ENCODE data around the gene MT1F.

The MT1F gene

GRCh38 chr16:56625943-56626654, 31.7 kb upstream of the MT1F start:
- DNase-seq (ENCODE audit: low spot score), result no peak

GRCh38 chr16:56626685-56627084, 31.1 kb upstream of the MT1F start:
- no peak for DNase-seq (ENCODE audit: low spot score)

- no peak for DNase-seq (ENCODE audit: low spot score)
Observed at GRCh38 chr16:56628486-56629350, 29.0 kb upstream of the MT1F start.

- DNase-seq (ENCODE audit: low spot score), result no peak
Observed at GRCh38 chr16:56629531-56629930, 28.2 kb upstream of the MT1F start.

- no peak for DNase-seq (ENCODE audit: low spot score)
Observed at GRCh38 chr16:56630134-56630533, 27.6 kb upstream of the MT1F start.

- DNase-seq (ENCODE audit: low spot score), result no peak
Observed at GRCh38 chr16:56631197-56631596, 26.6 kb upstream of the MT1F start.

- no peak for DNase-seq (ENCODE audit: low spot score)
Observed at GRCh38 chr16:56631832-56632155, 26.0 kb upstream of the MT1F start.

DNA sequence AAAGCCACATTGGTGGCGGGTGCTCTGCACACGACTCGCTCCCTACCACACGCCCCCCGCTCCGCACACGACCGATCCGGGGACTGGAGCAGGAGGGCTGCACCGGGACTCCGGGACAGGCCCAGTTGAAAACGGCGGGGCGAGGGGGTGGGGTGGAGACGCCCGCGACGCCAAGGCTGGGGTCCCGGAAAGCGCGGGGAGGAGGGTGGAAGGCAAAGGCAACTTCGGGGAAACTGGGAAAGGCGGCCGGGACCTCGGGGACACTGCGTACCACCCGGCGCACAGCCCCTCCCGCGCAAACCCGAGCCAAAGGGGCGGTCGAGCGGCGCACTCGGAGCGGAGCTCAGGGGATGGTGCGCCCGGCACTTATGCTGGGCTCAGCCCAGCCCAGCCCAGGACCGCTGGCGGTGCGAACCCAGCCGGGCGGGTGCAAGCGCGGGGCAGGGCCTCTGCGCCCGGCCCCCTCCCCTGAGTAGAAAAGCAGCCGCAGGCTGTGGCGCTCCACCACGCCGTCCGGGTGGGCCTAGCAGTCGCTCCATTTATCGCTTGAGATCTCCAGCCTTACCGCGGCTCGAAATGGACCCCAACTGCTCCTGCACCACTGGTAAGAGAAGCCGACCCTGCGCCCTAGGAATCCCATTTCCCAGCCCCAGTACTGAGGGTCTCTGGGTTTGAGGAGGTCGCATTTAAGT, 25.5 kb upstream of the MT1F start, which contains the start of gene MT1M:
Gene MT1M (plus strand): TSS at position 504 of the 692 bp plus-strand sequence. CDS start 73 bp downstream, at position 577.
- no peak for DNase-seq (ENCODE audit: low spot score)

DNA sequence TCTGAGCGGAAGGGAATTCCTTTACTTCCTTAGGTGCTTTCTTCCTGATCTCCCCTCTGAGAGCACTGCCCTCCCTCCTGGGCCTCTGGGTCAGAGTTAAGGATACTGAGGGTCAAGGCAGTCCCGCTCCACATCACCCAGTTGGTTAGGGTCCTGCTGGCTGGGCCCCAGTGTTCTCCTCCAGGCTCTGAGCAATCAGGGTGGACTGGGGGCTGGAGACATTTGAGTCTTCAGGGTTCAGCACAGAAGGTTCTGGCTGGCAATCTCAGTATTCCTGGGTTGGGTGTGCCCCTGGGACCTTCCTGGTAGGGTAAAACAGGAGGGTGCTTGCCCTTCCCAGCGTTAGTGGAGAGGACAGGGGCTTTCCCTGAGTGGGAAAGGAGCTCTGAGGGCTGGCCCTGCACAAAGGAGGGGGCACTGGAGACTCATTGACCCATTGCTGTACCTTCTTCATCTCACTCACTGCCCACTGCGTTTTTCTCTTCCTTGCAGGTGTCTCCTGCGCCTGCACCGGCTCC, 24.9 kb upstream of the MT1F start:
- DNase-seq (ENCODE audit: low spot score), result no peak

DNA sequence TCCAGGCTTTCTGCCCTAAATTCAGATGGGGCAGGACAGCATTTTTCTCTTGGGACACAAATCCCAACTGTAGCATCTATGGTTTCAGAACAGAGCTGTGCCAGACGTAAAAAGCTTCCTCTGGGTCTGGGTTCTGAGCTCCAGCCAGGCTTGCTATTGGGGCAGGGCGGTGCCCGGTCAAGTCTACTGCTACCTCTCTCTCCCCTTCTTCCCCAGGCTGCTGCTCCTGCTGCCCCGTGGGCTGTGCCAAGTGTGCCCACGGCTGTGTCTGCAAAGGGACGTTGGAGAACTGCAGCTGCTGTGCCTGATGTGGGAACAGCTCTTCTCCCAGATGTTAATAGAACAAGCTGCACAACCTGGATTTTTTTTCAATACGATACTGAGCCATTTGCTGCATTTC, 24.2 kb upstream of the MT1F start:
- DNase-seq (ENCODE audit: low spot score), result no peak

DNA sequence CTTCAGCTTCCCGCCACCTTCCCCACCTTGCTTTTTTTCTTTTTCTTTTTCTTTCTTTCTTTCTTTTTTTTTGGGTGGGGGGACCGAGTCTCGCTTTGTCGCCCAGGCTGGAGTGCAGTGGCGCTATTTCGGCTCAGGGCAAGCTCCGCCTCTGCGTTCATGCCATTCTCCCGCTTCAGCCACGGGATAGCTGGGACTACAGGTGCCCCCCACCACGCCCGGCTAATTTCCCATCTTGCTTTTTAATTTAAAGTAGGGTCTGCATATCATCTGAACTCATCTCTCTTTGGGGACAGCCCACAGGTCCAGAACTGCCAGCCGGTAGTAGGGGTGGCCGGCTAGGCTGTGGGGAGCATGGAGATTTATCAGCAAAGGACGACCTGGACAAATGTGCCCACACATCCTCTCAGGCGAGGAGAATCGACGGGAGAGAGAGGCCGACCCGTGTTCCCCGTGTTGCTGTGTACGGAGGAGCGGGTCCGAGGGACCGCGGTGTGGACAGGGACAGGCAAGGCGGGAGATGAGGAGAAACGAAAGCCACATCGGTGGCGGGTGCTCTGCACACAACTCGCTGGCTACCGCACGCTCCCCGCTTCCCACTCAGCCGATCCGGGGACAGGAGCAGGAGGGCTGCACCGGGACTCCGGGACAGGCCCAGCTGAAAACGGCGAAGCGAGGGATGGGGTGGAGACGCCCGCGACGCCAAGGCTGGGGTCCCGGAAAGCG, 22.9 kb upstream of the MT1F start:
- DNase-seq (ENCODE audit: low spot score), result no peak

GRCh38 chr16:56635441-56635967, 22.3 kb upstream of the MT1F start:
- DNase-seq (ENCODE audit: low spot score), result no peak

- DNase-seq (ENCODE audit: low spot score), result no peak
Observed at GRCh38 chr16:56636616-56637413, 20.9 kb upstream of the MT1F start.

DNA sequence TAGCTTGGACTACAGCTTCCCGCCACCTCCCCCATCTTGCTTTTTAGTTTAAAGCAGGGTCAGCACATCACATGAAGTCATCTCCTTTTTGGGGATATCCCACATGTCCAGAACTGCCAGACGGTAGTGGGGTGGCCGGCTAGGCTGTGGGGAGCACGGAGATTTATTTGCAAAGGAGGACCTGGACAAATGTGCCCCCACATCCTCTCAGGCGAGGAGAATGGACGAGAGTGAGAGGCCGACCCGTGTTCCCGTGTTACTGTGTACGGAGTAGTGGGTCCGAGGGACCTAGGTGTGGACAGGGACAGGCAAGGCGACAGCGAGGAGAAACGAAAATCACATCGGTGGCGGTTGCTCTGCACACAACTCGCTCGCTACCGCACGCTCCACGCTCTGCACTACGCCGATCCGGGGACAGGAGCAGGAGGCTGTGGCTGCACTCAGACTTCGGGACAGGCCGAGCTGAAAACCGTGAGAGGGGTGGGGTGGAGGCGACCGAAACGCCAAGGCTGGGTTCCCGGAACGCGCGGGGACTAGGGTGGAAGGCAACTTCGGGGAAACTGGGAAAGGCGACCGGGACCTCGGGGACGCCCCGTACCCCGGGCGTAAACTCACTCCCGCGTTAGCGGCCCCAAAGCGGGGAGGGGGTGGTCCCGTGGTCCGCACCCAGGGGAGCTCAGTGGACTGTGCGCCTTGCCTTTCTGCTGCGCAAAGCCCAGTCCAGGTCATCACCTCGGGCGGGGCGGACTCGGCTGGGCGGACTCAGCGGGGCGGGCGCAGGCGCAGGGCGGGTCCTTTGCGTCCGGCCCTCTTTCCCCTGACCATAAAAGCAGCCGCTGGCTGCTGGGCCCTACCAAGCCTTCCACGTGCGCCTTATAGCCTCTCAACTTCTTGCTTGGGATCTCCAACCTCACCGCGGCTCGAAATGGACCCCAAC, 19.7 kb upstream of the MT1F start, which contains the start of gene MT1A:
Gene MT1A (plus strand): TSS at position 853 of the 937 bp plus-strand sequence. CDS start 73 bp downstream, at position 926.
- no peak for DNase-seq (ENCODE audit: low spot score)

DNA sequence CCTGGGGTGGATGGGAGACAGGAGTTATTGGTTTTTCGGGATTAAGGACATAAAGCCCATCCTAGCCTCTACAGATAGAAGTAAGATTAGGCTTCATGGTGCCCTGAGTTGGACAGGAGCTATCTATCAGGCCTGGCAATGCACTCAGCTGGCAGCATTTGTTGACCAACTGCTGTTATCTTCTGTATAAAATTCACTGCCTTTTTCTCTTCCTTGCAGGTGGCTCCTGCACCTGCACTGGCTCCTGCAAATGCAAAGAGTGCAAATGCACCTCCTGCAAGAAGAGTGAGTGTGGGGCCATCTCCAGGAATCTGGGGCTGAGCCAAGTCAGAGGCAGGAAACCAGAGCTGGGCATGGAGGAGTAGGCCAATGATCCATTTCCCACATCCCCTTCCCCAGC, 18.7 kb upstream of the MT1F start:
- DNase-seq (ENCODE audit: low spot score), result no peak

GRCh38 chr16:56640076-56640475, 17.7 kb upstream of the MT1F start:
- DNase-seq (ENCODE audit: low spot score), result no peak

DNA sequence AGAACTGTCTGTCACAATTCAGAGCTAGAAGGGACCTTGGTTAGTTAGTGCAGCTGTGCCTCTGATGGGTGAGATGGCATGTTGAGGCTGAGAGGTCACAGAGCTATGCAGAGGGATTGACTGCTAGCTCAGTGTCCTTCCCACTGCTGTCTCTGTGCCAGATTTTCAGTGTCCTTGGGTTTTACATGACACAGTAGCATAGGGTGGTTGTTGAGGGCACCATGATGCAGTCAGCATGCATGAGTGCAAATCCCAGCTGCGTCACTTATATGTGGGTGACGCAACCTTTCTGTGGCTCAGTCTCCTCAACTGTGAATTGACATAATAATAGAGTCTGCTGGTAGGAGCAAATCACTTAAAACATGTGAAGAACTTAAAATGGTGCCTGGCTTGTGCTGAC, 16.6 kb upstream of the MT1F start:
- DNase-seq (ENCODE audit: low spot score), result no peak

- DNase-seq (ENCODE audit: low spot score), result peak; percentile 27
Observed at GRCh38 chr16:56643080-56643778, 14.5 kb upstream of the MT1F start.

DNA sequence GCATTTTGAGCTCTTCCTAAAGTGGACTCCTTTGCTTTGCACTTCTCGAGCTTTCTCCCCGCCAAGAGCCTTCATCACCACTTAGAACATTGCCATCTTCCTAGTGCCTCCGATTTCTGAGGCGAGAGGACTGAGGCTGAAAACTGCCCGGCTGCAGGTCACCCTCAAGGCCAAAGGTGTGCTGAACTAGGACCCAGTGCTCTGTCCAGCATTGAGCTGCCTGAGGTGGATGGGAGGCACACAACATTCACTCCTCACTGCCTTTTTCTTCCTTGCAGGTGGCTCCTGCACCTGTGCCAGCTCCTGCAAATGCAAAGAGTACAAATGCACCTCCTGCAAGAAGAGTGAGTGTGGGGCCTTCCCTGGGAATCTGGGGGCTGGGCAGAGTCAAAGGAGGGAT, 13.9 kb upstream of the MT1F start:
- DNase-seq (ENCODE audit: low spot score), result no peak

All from hematopoietic multipotent progenitor cell treated with erythropoietin and hydrocortisone succinate and interleukin-3 and kit ligand, for 17 days (in vitro differentiated cells).